ENCODE measurements around the gene DPF3. TPM values are rescaled to one million over a fixed set of nuclear protein-coding genes. Genes with fewer than 3 reads are reported as not detected.

Gene DPF3
- total and polyA plus RNA-seq, 7 donors = 2.3 to 25.3 (median 19.4) TPM

DNA sequence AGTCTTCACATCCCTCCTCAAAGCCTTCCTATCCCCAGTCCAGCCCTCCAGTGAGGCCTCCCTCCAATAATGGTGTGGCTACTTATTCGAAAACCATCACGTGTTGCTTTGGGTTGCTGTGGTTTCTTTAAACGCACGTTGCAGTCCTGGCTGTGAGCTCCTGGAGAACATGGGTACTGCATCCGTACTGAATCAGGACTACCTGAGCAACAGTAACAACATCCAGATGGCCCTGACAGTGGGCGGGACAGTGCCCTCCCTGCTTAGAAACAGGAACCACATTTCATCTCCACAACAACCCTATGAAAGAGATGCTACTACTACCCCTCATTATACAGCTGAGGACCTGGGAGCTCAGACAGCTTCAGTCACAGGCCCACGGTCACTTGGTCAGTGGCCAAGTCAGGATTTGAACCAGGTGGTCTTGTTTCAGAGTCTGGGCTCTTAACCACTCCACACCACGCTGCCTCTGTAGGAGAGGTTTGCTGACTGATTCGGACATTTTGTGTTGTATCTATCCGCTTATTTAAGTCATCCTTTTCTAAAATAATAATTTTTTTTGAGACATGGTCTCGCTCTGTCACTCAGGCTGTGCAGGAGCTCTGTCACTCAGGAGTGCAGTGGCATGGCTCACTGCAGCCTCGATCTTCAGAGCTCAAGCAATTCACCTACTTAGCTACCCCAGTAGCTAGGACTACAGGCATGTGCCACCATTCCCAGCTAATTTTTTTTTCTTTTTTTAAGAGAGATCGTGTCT is 104.8 kb downstream of the DPF3 start:
- Histone ChIP-seq H3K9me3 (no peaks in the 10 kb centered on the region), H3K27me3 (ENCODE audit: insufficient read depth in 3 of 3, low read length in 2 of 3) (no peaks in the 10 kb centered on the region), H3K36me3 (ENCODE audit: insufficient read depth in 1 of 2, low read depth in 1 of 2) (no peaks in the 10 kb centered on the region), H3K4me3 (no peak overlapping the region), H3K4me1 (peaks cover 41% of the 10 kb centered on the region), H3K27ac (peak overlapping the region; percentile 84)
- WGBS, 3 donors = 68 to 81% (median 69%) methylated on average over 13 of the region's 13 CpGs
- ATAC-seq = no peak
- TF ChIP-seq, protein P1, sequence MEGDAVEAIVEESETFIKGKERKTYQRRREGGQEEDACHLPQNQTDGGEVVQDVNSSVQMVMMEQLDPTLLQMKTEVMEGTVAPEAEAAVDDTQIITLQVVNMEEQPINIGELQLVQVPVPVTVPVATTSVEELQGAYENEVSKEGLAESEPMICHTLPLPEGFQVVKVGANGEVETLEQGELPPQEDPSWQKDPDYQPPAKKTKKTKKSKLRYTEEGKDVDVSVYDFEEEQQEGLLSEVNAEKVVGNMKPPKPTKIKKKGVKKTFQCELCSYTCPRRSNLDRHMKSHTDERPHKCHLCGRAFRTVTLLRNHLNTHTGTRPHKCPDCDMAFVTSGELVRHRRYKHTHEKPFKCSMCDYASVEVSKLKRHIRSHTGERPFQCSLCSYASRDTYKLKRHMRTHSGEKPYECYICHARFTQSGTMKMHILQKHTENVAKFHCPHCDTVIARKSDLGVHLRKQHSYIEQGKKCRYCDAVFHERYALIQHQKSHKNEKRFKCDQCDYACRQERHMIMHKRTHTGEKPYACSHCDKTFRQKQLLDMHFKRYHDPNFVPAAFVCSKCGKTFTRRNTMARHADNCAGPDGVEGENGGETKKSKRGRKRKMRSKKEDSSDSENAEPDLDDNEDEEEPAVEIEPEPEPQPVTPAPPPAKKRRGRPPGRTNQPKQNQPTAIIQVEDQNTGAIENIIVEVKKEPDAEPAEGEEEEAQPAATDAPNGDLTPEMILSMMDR (IDR thresholded peaks at IDR 0.05) = no peak
- no peak for DNase-seq
- intact Hi-C loops (cut with DNase I) = loop anchor here in 1 of 2 donors (5.0 kb wide), 1 partner anchor 37 kb away; no protein-coding TSS in a partner anchor

GRCh38 chr14:72788255-72788654 is 105.6 kb downstream of the DPF3 start:
- 44 to 56% (median 52%) methylated on average over 5 to 6 of the region's 6 CpGs for WGBS, 3 donors
- DNase-seq (no peak), ATAC-seq (no peak)
- intact Hi-C loops (cut with DNase I) = loop anchor here in 1 of 2 donors (5.0 kb wide), 1 partner anchor 36 kb away; no protein-coding TSS in a partner anchor
- Histone ChIP-seq H3K4me3 (no peak overlapping the region), H3K9me3 (no peaks in the 10 kb centered on the region), H3K4me1 (peaks cover 44% of the 10 kb centered on the region), H3K36me3 (ENCODE audit: insufficient read depth in 1 of 2, low read depth in 1 of 2) (no peaks in the 10 kb centered on the region), H3K27ac (peak overlapping the region; percentile 38), H3K27me3 (ENCODE audit: insufficient read depth in 3 of 3, low read length in 2 of 3) (no peaks in the 10 kb centered on the region)
- TF ChIP-seq, protein P1 (IDR thresholded peaks at IDR 0.05) = no peak

DNA sequence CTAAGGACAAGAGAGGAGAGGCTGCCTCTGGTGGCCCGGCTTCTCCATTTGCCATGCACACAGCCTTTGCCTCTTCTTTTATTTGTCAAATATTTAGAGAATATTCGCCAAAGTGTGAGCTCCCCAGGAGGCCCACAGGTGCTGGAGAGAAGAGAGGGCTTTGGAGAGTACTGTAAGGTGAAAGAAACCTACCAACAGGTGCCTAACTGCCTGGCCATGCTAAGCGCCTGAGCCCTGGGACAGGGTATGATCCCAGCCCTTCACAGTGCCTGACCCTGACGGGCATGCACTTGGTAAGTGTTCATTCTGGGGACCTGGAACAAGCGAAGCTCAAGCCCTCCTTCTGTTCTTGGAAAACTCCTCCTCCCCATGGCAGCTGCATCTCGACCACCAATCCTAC is 106.1 kb downstream of the DPF3 start:
- TF ChIP-seq, protein P1 (IDR thresholded peaks at IDR 0.05) = no peak
- DNase-seq (no peak), ATAC-seq (no peak)
- Histone ChIP-seq H3K27me3 (ENCODE audit: insufficient read depth in 3 of 3, low read length in 2 of 3) (no peaks in the 10 kb centered on the region), H3K36me3 (ENCODE audit: insufficient read depth in 1 of 2, low read depth in 1 of 2) (no peaks in the 10 kb centered on the region), H3K9me3 (no peaks in the 10 kb centered on the region), H3K4me3 (no peak overlapping the region), H3K4me1 (peaks cover 40% of the 10 kb centered on the region), H3K27ac (peak overlapping the region; percentile 38)
- intact Hi-C loops (cut with DNase I) = loop anchor here in 1 of 2 donors (5.0 kb wide), 1 partner anchor 36 kb away; no protein-coding TSS in a partner anchor
- 71 to 81% (median 78%) methylated on average over 6 of the region's 6 CpGs for WGBS, 3 donors

- no peak for ATAC-seq
- H3K4me3 ChIP-seq = no peak overlapping the region
These were observed 107.2 kb downstream of the DPF3 start for GRCh38 chr14:72786378-72787350.

More at GRCh38 chr14:72786378-72787350, 107.2 kb downstream of the DPF3 start:
- DNase-seq = no peak
- Histone ChIP-seq H3K9me3 (no peaks in the 10 kb centered on the region), H3K27me3 (ENCODE audit: insufficient read depth in 3 of 3, low read length in 2 of 3) (no peaks in the 10 kb centered on the region), H3K27ac (peak overlapping the region; percentile 38), H3K36me3 (ENCODE audit: insufficient read depth in 1 of 2, low read depth in 1 of 2) (no peaks in the 10 kb centered on the region), H3K4me1 (peaks cover 35% of the 10 kb centered on the region)
- TF ChIP-seq, protein P1 (IDR thresholded peaks at IDR 0.05) = no peak
- intact Hi-C loops (cut with DNase I) = loop anchor here in 1 of 2 donors (5.0 kb wide), 1 partner anchor 34 kb away; no protein-coding TSS in a partner anchor
- WGBS, 3 donors = 76 to 83% (median 78%) methylated on average over 13 of the region's 13 CpGs
